GM10266 (cell line): Measurements from ENCODE around the gene GLI2.

ENCODE experiments used
- DNase-seq: peaks from one replicate; pipeline ENCODE4 v3.0.0; 2012; ENCODE audit errors: extremely low spot score
- CTCF ChIP-seq: IDR thresholded peaks from 2 replicates; pipeline ENCODE4 v1.5.1; 2012; ENCODE audit warnings: mild to moderate bottlenecking, low read depth; ENCODE audit not compliant: control insufficient read depth, insufficient read depth; ENCODE audit errors: missing control alignments

The GLI2 gene

DNA sequence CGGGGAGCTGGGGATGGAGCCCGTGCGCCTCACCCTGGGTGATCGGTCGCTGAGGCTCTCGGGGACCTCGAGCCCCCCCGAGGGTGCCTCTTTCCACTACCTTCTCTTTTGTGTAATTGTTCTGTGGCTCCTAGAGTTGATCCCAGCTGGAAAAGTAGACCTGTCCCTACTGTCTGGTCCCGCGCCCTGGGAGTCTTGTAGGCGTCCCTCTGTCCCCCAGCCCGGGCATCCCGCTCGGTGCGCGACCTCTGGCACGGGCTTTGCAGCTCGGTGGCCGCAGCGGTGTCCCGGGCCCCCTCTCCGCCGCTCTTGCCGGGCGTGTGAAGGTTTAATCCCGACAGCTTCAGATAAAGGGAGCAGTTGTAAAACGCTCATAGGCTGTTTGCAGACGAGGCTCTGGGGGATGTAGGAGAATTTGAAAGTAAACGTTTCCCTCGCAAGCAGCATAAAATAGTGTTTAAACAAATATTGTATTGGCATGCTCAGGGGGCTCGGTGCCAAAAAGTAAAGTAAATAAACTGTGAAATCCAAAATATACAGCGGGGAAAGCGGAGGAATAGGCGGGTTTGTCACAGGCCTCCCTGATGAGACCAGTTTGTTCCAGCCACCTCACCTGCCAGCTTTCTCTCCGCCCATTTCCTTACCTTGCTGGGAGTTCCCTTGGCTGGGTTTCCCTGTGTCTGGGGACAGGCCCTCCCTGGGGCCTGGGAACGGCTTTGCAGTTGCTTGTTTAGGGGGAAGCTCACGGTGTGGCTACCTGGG is 1.9 kb downstream of the GLI2 start:
- TF ChIP-seq CTCF: no peak
- no peak for DNase-seq

- DNase-seq: no peak
- no peak for TF ChIP-seq CTCF
Observed at GRCh38 chr2:120738117-120738516, 2.4 kb downstream of the GLI2 start.

GRCh38 chr2:120738786-120739437 is 3.2 kb downstream of the GLI2 start:
- no peak for TF ChIP-seq CTCF
- DNase-seq: no peak

- DNase-seq: no peak
- no peak for TF ChIP-seq CTCF
Observed at GRCh38 chr2:120739438-120740090, 3.9 kb downstream of the GLI2 start.

GRCh38 chr2:120740375-120740764 is 4.7 kb downstream of the GLI2 start:
- no peak for TF ChIP-seq CTCF

GRCh38 chr2:120740765-120741524 is 5.3 kb downstream of the GLI2 start:
- no peak for TF ChIP-seq CTCF
- DNase-seq: no peak

More at GRCh38 chr2:120740375-120740764, 4.7 kb downstream of the GLI2 start:
- no peak for DNase-seq
